ENCODE results near the gene ATXN8OS. TPM values are rescaled to one million over a fixed set of nuclear protein-coding genes. Genes with fewer than 3 reads are reported as not detected.

The ATXN8OS gene
- total and polyA plus RNA-seq, 12 donors: 0.27 TPM; not detected in 11

GRCh38 chr13:70173598-70173959 lies 66.0 kb downstream of the ATXN8OS start:
- no peak for DNase-seq
- intact Hi-C loops (cut with DNase I): no loop called here
- Histone ChIP-seq H3K4me1 (replicated peaks in 1 of 2) (no peaks in the 10 kb centered on the region), H3K36me3 (replicated peaks in 1 of 2) (no peaks in the 10 kb centered on the region), H3K27ac (no peak overlapping the region), H3K4me3 (no peak overlapping the region), H3K27me3 (no peaks in the 10 kb centered on the region), H3K9me3 (replicated peaks in 1 of 3) (no peaks in the 10 kb centered on the region)
- TF ChIP-seq POLR2A (IDR thresholded peaks at IDR 0.05) (no peak), CTCF (IDR thresholded peaks at IDR 0.05) (no peak)
- WGBS, 4 donors: 44 to 68% (median 54%) methylated on average over 1 of the region's 1 CpG

- no peaks in the 10 kb centered on the region for H3K4me1 ChIP-seq (replicated peaks in 1 of 2)
These were observed 70.7 kb downstream of the ATXN8OS start for GRCh38 chr13:70178346-70178745.

More at GRCh38 chr13:70178346-70178745, 70.7 kb downstream of the ATXN8OS start:
- no peak for DNase-seq
- H3K4me3 ChIP-seq: no peak overlapping the region
- 73 to 85% (median 78%) methylated on average over 1 of the region's 1 CpG for WGBS, 4 donors
- no peak overlapping the region for H3K27ac ChIP-seq
- intact Hi-C loops (cut with DNase I): no loop called here
- TF ChIP-seq POLR2A (IDR thresholded peaks at IDR 0.05) (no peak), CTCF (IDR thresholded peaks at IDR 0.05) (no peak)
- H3K9me3 ChIP-seq (replicated peaks in 1 of 3): no peaks in the 10 kb centered on the region
- H3K27me3 ChIP-seq: no peaks in the 10 kb centered on the region
- no peaks in the 10 kb centered on the region for H3K36me3 ChIP-seq (replicated peaks in 1 of 2)

Other genes starting within 250 kb of the ATXN8OS start
- gene KLHL1, start 626 bp downstream of the ATXN8OS start, total RNA-seq: under 1 TPM in 2 of 9 donors, not detected in 7; 0.14 to 0.28 TPM
- under 1 TPM; under 0.01 to 0.08 (median 0.04) TPM for gene KLHL1, start 626 bp downstream of the ATXN8OS start, polyA plus RNA-seq